ENCODE results near the gene NCOA7. TPM values are rescaled to one million over a fixed set of nuclear protein-coding genes. Genes with fewer than 3 reads are reported as not detected.

NCOA7 gene
- total RNA-seq, 1 donor from 2014 or later, result 7.7 TPM

GRCh38 chr6:125927761-125928160 is 137.0 kb downstream of the NCOA7 start:
- H3K79me2 ChIP-seq (ENCODE audit: low read depth), result no peaks in the 10 kb centered on the region
- H2AFZ ChIP-seq (replicated peaks), result no peak overlapping the region
- Mint-ChIP-seq H3K27ac (no peak overlapping the region), H3K27me3 (ENCODE audit: insufficient read depth, low read depth) (no peaks in the 10 kb centered on the region), H3K4me1 (no peaks in the 10 kb centered on the region), H3K9me3 (no peaks in the 10 kb centered on the region), H3K4me3 (no peak overlapping the region), H3K36me3 (peaks cover 6% of the 10 kb centered on the region)
- no peaks in the 10 kb centered on the region for H3K27me3 ChIP-seq
- TF ChIP-seq CTCF (IDR thresholded peaks at IDR 0.05) (no peak), EZH2phosphoT487 (IDR thresholded peaks at IDR 0.05) (no peak), EZH2 (IDR thresholded peaks at IDR 0.05) (no peak)
- H3F3A ChIP-seq (ENCODE audit: low read depth), result no peaks in the 10 kb centered on the region
- DNase-seq (ENCODE audit: low spot score), result no peak
- H3K4me1 ChIP-seq, result no peaks in the 10 kb centered on the region
- no peaks in the 10 kb centered on the region for H3K9me3 ChIP-seq (ENCODE audit: low read depth)
- no peak overlapping the region for H3K4me3 ChIP-seq
- no peak overlapping the region for H3K4me2 ChIP-seq
- no peaks in the 10 kb centered on the region for H3K36me3 ChIP-seq
- no peak overlapping the region for H3K27ac ChIP-seq
- H4K20me1 ChIP-seq (ENCODE audit: low read depth), result no peaks in the 10 kb centered on the region
- H3K9ac ChIP-seq, result no peak overlapping the region

- H3K27me3 Mint-ChIP-seq (ENCODE audit: insufficient read depth, low read depth), result peaks cover 2% of the 10 kb centered on the region
- H3K4me3 Mint-ChIP-seq, result no peak overlapping the region
- no peak overlapping the region for H3K4me3 ChIP-seq
- H4K20me1 ChIP-seq (ENCODE audit: low read depth), result no peaks in the 10 kb centered on the region
- H3K9ac ChIP-seq, result no peak overlapping the region
- H3K9me3 Mint-ChIP-seq, result no peaks in the 10 kb centered on the region
- H3K9me3 ChIP-seq (ENCODE audit: low read depth), result no peaks in the 10 kb centered on the region
- H3K27ac Mint-ChIP-seq, result no peak overlapping the region
- H2AFZ ChIP-seq (replicated peaks), result no peak overlapping the region
- no peaks in the 10 kb centered on the region for H3K36me3 ChIP-seq
- H3K79me2 ChIP-seq (ENCODE audit: low read depth), result no peaks in the 10 kb centered on the region
- no peaks in the 10 kb centered on the region for H3K36me3 Mint-ChIP-seq
- no peaks in the 10 kb centered on the region for H3F3A ChIP-seq (ENCODE audit: low read depth)
- no peak for DNase-seq (ENCODE audit: low spot score)
- no peaks in the 10 kb centered on the region for H3K4me1 ChIP-seq
- H3K27ac ChIP-seq, result no peak overlapping the region
- no peak overlapping the region for H3K4me2 ChIP-seq
- H3K27me3 ChIP-seq, result no peaks in the 10 kb centered on the region
- H3K4me1 Mint-ChIP-seq, result no peaks in the 10 kb centered on the region
- TF ChIP-seq EZH2 (IDR thresholded peaks at IDR 0.05) (no peak), CTCF (IDR thresholded peaks at IDR 0.05) (no peak)
These were observed 140.1 kb downstream of the NCOA7 start for GRCh38 chr6:125930765-125931418.

GRCh38 chr6:125931733-125932450 is 141.1 kb downstream of the NCOA7 start:
- no peak overlapping the region for H3K9ac ChIP-seq

More at GRCh38 chr6:125931733-125932450, 141.1 kb downstream of the NCOA7 start:
- Histone ChIP-seq H3K36me3 (no peaks in the 10 kb centered on the region), H3K27ac (no peak overlapping the region), H3K79me2 (ENCODE audit: low read depth) (no peaks in the 10 kb centered on the region), H3F3A (ENCODE audit: low read depth) (no peaks in the 10 kb centered on the region), H3K9me3 (ENCODE audit: low read depth) (no peaks in the 10 kb centered on the region), H3K4me3 (no peak overlapping the region), H3K4me2 (no peak overlapping the region), H3K27me3 (no peaks in the 10 kb centered on the region), H2AFZ (replicated peaks) (no peak overlapping the region), H4K20me1 (ENCODE audit: low read depth) (no peaks in the 10 kb centered on the region), H3K4me1 (no peaks in the 10 kb centered on the region)
- Mint-ChIP-seq H3K27me3 (ENCODE audit: insufficient read depth, low read depth) (peaks cover 2% of the 10 kb centered on the region), H3K27ac (no peak overlapping the region), H3K4me1 (no peaks in the 10 kb centered on the region), H3K36me3 (no peaks in the 10 kb centered on the region), H3K9me3 (no peaks in the 10 kb centered on the region), H3K4me3 (no peak overlapping the region)
- DNase-seq (ENCODE audit: low spot score), result no peak
- TF ChIP-seq EZH2phosphoT487 (IDR thresholded peaks at IDR 0.05) (no peak), EZH2 (IDR thresholded peaks at IDR 0.05) (no peak), CTCF (IDR thresholded peaks at IDR 0.05) (no peak)
